Left kidney (tissue), 8 donors: ENCODE results near the gene TMEM161B. TPM values are rescaled to one million over a fixed set of nuclear protein-coding genes. Genes with fewer than 3 reads are reported as not detected.
"Not testable (repeated sequence)": the region's sequence is repeated elsewhere in the genome, so short reads cannot be mapped to it uniquely, and the experiment has no call there.

ENCODE experiments used
- DNase-seq: peaks from one replicate; pipeline ENCODE4 v3.0.0-alpha.2; 2013
- long read RNA-seq, 8 donors: transcript quantifications; one replicate each; lab custom pipeline, GENCODE V29; 2026
- polyA plus RNA-seq: library from polyadenylated mRNA; unstranded; fragments of 120-200 nt; gene quantifications from one replicate; pipeline ENCODE4 v1.2.1, GENCODE V29; 2013; ENCODE audit not compliant: insufficient read length

The TMEM161B gene
- 35.2 TPM for polyA plus RNA-seq
- long read RNA-seq, donor 1, partial matches to known transcripts = 9 of 14 reads
- long read RNA-seq, donor 1, other reads (novel, unspliced or antisense) = 0 of 14 reads
- long read RNA-seq, donor 2, partial matches to known transcripts = 0 of 1 reads
- long read RNA-seq, donor 2, other reads (novel, unspliced or antisense) = 0 of 1 reads
- long read RNA-seq, donor 3, partial matches to known transcripts = 0 of 4 reads
- long read RNA-seq, donor 3, other reads (novel, unspliced or antisense) = 0 of 4 reads
- long read RNA-seq, donor 4 = 0 reads
- long read RNA-seq, donor 5, partial matches to known transcripts = 0 of 3 reads
- long read RNA-seq, donor 5, other reads (novel, unspliced or antisense) = 0 of 3 reads
- long read RNA-seq, donor 6, partial matches to known transcripts = 0 of 3 reads
- long read RNA-seq, donor 6, other reads (novel, unspliced or antisense) = 0 of 3 reads
- long read RNA-seq, donor 7, partial matches to known transcripts = 0 of 7 reads
- long read RNA-seq, donor 7, other reads (novel, unspliced or antisense) = 0 of 7 reads
- long read RNA-seq, donor 8, partial matches to known transcripts = 0 of 4 reads
- long read RNA-seq, donor 8, other reads (novel, unspliced or antisense) = 0 of 4 reads

- DNase-seq = peak; percentile 88
Observed at GRCh38 chr5:88268385-88269184, at the start of gene TMEM161B. TSS of gene TMEM161B (minus strand) at chr5:88268845. CDS start at chr5:88268723, 122 bp downstream.

GRCh38 chr5:88304356-88304755, 35.7 kb upstream of the TMEM161B start:
- DNase-seq = no peak

- DNase-seq = no peak
Observed at GRCh38 chr5:88298425-88298824, 29.8 kb upstream of the TMEM161B start.

- DNase-seq = no peak
Observed at GRCh38 chr5:88290801-88291200, 22.2 kb upstream of the TMEM161B start.

GRCh38 chr5:88288528-88289197, 20.0 kb upstream of the TMEM161B start:
- DNase-seq = no peak

- no peak for DNase-seq
Observed at GRCh38 chr5:88287846-88288527, 19.3 kb upstream of the TMEM161B start.

- DNase-seq = no peak
Observed at GRCh38 chr5:88287302-88287701, 18.7 kb upstream of the TMEM161B start.

- DNase-seq = no peak
Observed at GRCh38 chr5:88283690-88284089, 15.0 kb upstream of the TMEM161B start.

- DNase-seq = no peak
Observed at GRCh38 chr5:88281322-88281721, 12.7 kb upstream of the TMEM161B start.

- DNase-seq = no peak
Observed at GRCh38 chr5:88279584-88279983, 10.9 kb upstream of the TMEM161B start.

GRCh38 chr5:88276378-88276777, 7.7 kb upstream of the TMEM161B start:
- DNase-seq = no peak

GRCh38 chr5:88275581-88275980, 6.9 kb upstream of the TMEM161B start:
- no peak for DNase-seq

- peak; percentile 26 for DNase-seq
Observed at GRCh38 chr5:88269222-88269771, 652 bp upstream of the TMEM161B start.

- not testable (repeated sequence) for DNase-seq
Observed at GRCh38 chr5:88264565-88264964, 4.1 kb downstream of the TMEM161B start.

GRCh38 chr5:88263349-88263748, 5.3 kb downstream of the TMEM161B start:
- DNase-seq = no peak

GRCh38 chr5:88262116-88262515, 6.5 kb downstream of the TMEM161B start:
- no peak for DNase-seq

GRCh38 chr5:88258636-88259035, 10.0 kb downstream of the TMEM161B start:
- DNase-seq = no peak

- DNase-seq = no peak
Observed at GRCh38 chr5:88256872-88257271, 11.8 kb downstream of the TMEM161B start.

GRCh38 chr5:88256037-88256436, 12.6 kb downstream of the TMEM161B start:
- DNase-seq = no peak

GRCh38 chr5:88254320-88254719, 14.3 kb downstream of the TMEM161B start:
- DNase-seq = no peak

- no peak for DNase-seq
Observed at GRCh38 chr5:88251048-88251711, 17.5 kb downstream of the TMEM161B start.
